A673 (cell line): ENCODE measurements around the gene CREB5.

ENCODE experiments used
- EZH2 ChIP-seq: fragments of 200-600 bp; sonication (generic); IDR thresholded peaks from 2 replicates; pipeline ENCODE4 v1.6.1; 2017; ENCODE audit warnings: borderline replicate concordance, low read depth, mild to moderate bottlenecking, mixed read lengths, antibody characterized with exemption, low read length; ENCODE audit not compliant: poor library complexity, severe bottlenecking
- TF ChIP-seq, protein P1 (sequence below): fragments of 300-800, 200-600 bp; sonication (generic); conservative IDR thresholded peaks from 2 replicates; pipeline ENCODE4 v1.5.1; 2017; ENCODE audit warnings: low read depth, mild to moderate bottlenecking, antibody characterized with exemption, low read length, moderate library complexity, mixed read lengths

GRCh38 chr7:28629216-28629842 lies 217.0 kb downstream of the CREB5 start:
- TF ChIP-seq, protein P1, sequence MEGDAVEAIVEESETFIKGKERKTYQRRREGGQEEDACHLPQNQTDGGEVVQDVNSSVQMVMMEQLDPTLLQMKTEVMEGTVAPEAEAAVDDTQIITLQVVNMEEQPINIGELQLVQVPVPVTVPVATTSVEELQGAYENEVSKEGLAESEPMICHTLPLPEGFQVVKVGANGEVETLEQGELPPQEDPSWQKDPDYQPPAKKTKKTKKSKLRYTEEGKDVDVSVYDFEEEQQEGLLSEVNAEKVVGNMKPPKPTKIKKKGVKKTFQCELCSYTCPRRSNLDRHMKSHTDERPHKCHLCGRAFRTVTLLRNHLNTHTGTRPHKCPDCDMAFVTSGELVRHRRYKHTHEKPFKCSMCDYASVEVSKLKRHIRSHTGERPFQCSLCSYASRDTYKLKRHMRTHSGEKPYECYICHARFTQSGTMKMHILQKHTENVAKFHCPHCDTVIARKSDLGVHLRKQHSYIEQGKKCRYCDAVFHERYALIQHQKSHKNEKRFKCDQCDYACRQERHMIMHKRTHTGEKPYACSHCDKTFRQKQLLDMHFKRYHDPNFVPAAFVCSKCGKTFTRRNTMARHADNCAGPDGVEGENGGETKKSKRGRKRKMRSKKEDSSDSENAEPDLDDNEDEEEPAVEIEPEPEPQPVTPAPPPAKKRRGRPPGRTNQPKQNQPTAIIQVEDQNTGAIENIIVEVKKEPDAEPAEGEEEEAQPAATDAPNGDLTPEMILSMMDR, result no peak
- TF ChIP-seq EZH2, result no peak
